ENCODE measurements around the gene ERV3-1. TPM values are rescaled to one million over a fixed set of nuclear protein-coding genes. Genes with fewer than 3 reads are reported as not detected.
"Not testable (repeated sequence)": the region's sequence is repeated elsewhere in the genome, so short reads cannot be mapped to it uniquely, and the experiment has no call there.

The ERV3-1 gene
- total and polyA plus RNA-seq, 8 donors, result 1.4 to 22.8 (median 4.3) TPM

DNA sequence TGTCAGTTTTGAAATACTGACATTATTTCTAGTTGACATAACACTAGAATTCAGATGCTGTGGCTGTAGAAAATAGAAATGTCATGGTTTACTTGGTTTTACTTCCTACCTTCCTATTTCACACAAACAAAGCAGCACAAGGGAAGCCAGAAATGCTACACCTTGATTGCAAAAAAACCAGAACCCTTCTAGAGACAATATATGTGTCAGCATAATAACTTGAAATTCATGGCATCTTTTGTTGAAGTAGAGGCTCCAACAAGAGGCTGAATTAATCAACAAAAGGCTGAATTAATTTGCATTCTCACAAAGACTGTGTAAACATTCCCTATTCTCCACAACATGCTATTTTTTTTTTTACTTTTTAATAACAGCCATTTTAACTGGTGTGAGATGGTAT is 40.9 kb downstream of the ERV3-1 start:
- H3K27ac ChIP-seq, result no peak overlapping the region
- H3K9me3 ChIP-seq, result peaks cover 0 to 39% (median 6%) of the 10 kb centered on the region in 4 donors
- H3K4me1 ChIP-seq, result no peaks in the 10 kb centered on the region
- H3K4me3 ChIP-seq, result no peak overlapping the region
- no peaks in the 10 kb centered on the region for H3K36me3 ChIP-seq
- DNase-seq, result no peak
- intact Hi-C loops (cut with DNase I; ENCODE audit: low total_unique reads), result no loop called here
- no peak for TF ChIP-seq POLR2A (IDR thresholded peaks at IDR 0.05)
- TF ChIP-seq POLR2AphosphoS5 (IDR thresholded peaks at IDR 0.05), result no peak
- TF ChIP-seq, protein P1, sequence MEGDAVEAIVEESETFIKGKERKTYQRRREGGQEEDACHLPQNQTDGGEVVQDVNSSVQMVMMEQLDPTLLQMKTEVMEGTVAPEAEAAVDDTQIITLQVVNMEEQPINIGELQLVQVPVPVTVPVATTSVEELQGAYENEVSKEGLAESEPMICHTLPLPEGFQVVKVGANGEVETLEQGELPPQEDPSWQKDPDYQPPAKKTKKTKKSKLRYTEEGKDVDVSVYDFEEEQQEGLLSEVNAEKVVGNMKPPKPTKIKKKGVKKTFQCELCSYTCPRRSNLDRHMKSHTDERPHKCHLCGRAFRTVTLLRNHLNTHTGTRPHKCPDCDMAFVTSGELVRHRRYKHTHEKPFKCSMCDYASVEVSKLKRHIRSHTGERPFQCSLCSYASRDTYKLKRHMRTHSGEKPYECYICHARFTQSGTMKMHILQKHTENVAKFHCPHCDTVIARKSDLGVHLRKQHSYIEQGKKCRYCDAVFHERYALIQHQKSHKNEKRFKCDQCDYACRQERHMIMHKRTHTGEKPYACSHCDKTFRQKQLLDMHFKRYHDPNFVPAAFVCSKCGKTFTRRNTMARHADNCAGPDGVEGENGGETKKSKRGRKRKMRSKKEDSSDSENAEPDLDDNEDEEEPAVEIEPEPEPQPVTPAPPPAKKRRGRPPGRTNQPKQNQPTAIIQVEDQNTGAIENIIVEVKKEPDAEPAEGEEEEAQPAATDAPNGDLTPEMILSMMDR (IDR thresholded peaks at IDR 0.05), result no peak
- TF ChIP-seq EP300 (IDR thresholded peaks at IDR 0.05), result no peak
- no peaks in the 10 kb centered on the region for H3K27me3 ChIP-seq

DNA sequence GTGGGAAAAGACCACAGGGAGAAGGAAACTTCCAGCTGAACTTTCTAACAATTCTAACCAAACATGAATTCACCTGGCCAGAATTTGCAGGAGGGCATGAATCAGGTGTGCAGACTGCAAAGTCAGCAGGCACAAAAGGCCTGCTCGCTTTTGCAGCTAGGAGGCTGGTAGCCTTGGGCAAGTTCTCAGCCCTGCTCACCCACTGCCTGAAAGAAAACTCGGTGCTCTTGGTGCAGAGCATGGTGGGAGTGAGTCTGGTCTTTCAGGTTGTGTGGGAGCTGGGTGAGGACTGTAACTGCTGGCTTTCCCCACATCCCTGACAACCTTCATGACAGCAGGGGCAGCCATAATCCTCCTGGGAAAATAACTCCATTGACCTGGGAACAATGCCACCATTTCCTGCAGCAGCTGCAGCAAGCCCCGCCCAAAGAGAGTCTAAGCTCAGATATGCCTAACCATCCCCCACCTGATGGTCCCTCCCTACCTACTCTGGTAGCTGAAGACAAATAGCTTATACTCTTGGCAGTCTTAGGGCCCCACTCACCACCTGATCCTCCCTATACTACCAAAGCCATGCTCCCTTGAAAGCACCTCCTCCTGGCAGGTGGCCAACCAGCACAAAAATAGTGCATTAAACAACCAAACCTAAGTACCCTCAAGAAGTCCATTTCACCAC is 47.3 kb downstream of the ERV3-1 start:
- H3K27ac ChIP-seq, result no peak overlapping the region
- 79 to 92% (median 86%) methylated on average over 1 to 3 of the region's 3 CpGs for WGBS, 5 donors
- intact Hi-C loops (cut with DNase I; ENCODE audit: low total_unique reads), result no loop called here

DNA sequence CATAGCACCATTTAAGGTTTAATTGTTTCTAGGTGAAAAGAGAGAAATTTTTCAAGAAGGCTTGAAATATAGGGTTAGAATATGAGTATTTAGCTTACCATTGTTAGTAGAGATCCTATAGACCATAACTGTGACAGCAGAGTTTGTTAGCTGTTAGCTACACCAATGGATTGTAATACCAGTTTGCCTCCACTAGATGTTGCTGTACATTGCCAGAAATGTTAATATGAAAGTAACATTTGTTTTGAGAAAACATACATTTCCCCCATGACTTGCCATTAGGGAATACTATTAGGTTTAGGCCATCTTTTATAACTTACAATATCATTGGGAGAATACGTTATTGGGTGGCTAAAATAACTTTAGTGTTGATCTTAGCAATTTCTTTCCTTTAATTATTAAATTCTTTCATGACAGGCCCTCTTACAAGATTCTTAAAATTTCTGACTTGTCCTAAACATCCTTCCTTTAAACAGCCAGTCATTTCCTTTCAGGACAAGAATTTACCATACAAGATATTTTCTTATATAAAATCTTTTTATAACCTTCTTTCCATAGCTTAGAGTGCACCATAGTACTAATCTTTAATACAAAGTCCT is 55.1 kb downstream of the ERV3-1 start:
- 3 to 12% (median 8%) methylated on average over 1 of the region's 1 CpG for WGBS, 5 donors
- no peak for TF ChIP-seq EP300 (IDR thresholded peaks at IDR 0.05)
- TF ChIP-seq, protein P1 (IDR thresholded peaks at IDR 0.05), result peak in 5 of 7 experiments; percentile 68 to 88 (median 76)
- no peak for TF ChIP-seq POLR2AphosphoS5 (IDR thresholded peaks at IDR 0.05)
- no peak for TF ChIP-seq POLR2A (IDR thresholded peaks at IDR 0.05)
- intact Hi-C loops (cut with DNase I; ENCODE audit: low total_unique reads), result no loop called here
- Histone ChIP-seq H3K27me3 (peaks cover 0 to 32% (median 15%) of the 10 kb centered on the region in 3 donors), H3K4me3 (no peak overlapping the region), H3K4me1 (peaks cover 10 to 23% (median 12%) of the 10 kb centered on the region in 4 donors), H3K27ac (no peak overlapping the region), H3K36me3 (no peaks in the 10 kb centered on the region), H3K9me3 (no peaks in the 10 kb centered on the region)
- peak in 1 of 2 donors; percentile 74 for DNase-seq

More for the DNA sequence above, 47.3 kb downstream of the ERV3-1 start:
- H3K9me3 ChIP-seq, result peaks cover 0 to 18% (median 0%) of the 10 kb centered on the region in 4 donors
- no peaks in the 10 kb centered on the region for H3K4me1 ChIP-seq
- no peak for DNase-seq
- H3K4me3 ChIP-seq, result no peak overlapping the region
- TF ChIP-seq, protein P1 (IDR thresholded peaks at IDR 0.05), result no peak
- TF ChIP-seq POLR2AphosphoS5 (IDR thresholded peaks at IDR 0.05) (no peak), POLR2A (IDR thresholded peaks at IDR 0.05) (no peak), EP300 (IDR thresholded peaks at IDR 0.05) (no peak)
- no peaks in the 10 kb centered on the region for H3K36me3 ChIP-seq
- no peaks in the 10 kb centered on the region for H3K27me3 ChIP-seq

DNA sequence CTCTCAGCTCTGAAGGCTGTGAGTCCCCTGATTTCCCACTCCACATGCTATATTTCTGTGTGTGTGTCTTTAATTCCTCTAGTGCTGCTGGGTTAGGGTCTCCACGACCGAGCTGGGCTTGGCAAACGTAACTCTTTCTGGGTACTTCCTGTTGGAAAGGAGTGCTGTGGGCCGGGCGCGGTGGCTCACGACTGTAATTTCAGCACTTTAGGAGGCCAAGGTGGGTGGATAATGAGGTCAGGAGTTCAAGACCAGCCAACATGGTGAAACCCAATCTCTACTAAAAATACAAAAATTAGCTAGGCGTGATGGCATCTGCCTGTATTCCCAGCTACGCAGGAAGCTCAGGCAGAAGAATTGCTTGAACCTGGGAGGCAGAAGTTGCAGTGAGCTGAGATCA is 55.8 kb downstream of the ERV3-1 start:
- peaks cover 0 to 39% (median 19%) of the 10 kb centered on the region in 3 donors for H3K27me3 ChIP-seq
- intact Hi-C loops (cut with DNase I; ENCODE audit: low total_unique reads); H3K4me3 ChIP-seq; H3K27ac ChIP-seq; H3K9me3 ChIP-seq; DNase-seq; H3K36me3 ChIP-seq: not testable (repeated sequence)
- peaks cover 10 to 23% (median 12%) of the 10 kb centered on the region in 4 donors for H3K4me1 ChIP-seq
- 27 to 52% (median 28%) methylated on average over 9 of the region's 9 CpGs for WGBS, 5 donors

DNA sequence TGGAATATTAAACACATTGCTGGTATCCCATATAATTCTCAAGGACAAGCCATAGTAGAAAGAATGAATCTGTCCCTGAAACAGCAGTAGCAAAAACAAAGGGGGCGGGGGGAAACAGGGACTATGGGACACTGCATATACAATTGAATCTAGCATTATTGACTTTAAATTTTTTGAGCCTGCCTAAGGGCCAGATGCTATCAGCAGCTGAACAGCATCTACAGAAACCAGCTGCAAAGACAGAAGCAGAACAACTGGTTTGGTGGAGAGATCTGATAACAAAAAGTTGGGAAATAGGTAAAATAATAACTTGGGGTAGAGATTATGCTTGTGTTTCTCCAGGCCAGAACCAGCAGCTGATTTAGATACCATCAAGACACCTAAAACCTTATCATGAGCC is 57.7 kb downstream of the ERV3-1 start:
- H3K4me3 ChIP-seq; DNase-seq; H3K27ac ChIP-seq; intact Hi-C loops (cut with DNase I; ENCODE audit: low total_unique reads); H3K36me3 ChIP-seq; H3K9me3 ChIP-seq: not testable (repeated sequence)
- 78 to 92% (median 86%) methylated on average over 1 of the region's 1 CpG for WGBS, 5 donors
- Histone ChIP-seq H3K4me1 (peaks cover 10 to 23% (median 12%) of the 10 kb centered on the region in 4 donors), H3K27me3 (peaks cover 0 to 45% (median 19%) of the 10 kb centered on the region in 3 donors)
